Stimulated activated CD4-positive, alpha-beta T cell treated with anti-CD3 and anti-CD28 coated beads, Interleukin-2, amount 100 ng/mL, for 4 hours (primary cell): ENCODE results near the gene CHCHD6.

ENCODE experiments used
- DNase-seq: peaks from one replicate; pipeline ENCODE4 v3.0.0-alpha.2; 2020; ENCODE audit warnings: low read depth

Gene CHCHD6

GRCh38 chr3:126980266-126980811 lies 276.3 kb downstream of the CHCHD6 start:
- DNase-seq, result no peak

DNA sequence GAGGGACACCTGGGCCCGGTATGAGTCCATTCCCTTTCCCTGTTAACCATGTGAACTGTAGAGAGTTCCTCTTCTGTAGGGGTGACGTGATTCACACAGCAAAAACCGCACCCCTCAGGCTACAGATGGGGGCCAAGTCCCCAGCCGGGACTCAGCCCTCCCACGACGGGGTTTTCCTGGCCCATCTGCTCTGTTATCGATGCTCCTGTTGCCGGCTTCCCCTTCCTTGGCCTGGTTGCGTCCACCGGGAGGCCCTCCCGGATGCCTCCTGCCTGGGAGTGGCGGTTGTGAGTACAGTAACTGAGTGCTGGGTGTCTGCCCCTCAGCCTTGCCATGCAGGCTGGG lies 278.1 kb downstream of the CHCHD6 start:
- DNase-seq, result peak; percentile 63

- DNase-seq, result peak; percentile 81
Measured at GRCh38 chr3:126982471-126983175, 278.6 kb downstream of the CHCHD6 start, which contains the start of gene PLXNA1. Gene PLXNA1, plus strand, starts transcription at chr3:126983115. Its CDS starts 5,479 bp downstream, at chr3:126988594.

DNA sequence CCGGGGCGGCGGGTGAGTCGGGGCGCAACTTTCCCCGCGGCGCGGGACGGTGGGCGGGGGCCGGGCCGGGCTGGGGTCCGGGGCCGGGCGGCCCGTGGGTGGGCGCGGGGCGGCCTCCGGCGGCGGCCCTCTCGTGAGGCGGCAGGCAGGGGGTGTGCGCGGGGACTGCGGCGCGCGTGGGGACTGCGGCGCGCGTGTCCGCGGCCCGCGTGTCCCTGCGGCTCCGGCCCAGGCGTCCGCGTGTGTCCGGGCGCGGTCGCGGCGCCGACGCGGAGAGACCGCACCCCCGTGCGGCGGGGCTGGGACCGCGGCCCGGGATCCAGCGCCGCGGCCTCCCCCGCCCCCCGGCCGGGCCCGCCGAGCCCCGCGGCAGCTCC lies 279.2 kb downstream of the CHCHD6 start:
- DNase-seq, result no peak

- DNase-seq, result peak; percentile 24
Measured at GRCh38 chr3:126983653-126984390, 279.8 kb downstream of the CHCHD6 start.

DNA sequence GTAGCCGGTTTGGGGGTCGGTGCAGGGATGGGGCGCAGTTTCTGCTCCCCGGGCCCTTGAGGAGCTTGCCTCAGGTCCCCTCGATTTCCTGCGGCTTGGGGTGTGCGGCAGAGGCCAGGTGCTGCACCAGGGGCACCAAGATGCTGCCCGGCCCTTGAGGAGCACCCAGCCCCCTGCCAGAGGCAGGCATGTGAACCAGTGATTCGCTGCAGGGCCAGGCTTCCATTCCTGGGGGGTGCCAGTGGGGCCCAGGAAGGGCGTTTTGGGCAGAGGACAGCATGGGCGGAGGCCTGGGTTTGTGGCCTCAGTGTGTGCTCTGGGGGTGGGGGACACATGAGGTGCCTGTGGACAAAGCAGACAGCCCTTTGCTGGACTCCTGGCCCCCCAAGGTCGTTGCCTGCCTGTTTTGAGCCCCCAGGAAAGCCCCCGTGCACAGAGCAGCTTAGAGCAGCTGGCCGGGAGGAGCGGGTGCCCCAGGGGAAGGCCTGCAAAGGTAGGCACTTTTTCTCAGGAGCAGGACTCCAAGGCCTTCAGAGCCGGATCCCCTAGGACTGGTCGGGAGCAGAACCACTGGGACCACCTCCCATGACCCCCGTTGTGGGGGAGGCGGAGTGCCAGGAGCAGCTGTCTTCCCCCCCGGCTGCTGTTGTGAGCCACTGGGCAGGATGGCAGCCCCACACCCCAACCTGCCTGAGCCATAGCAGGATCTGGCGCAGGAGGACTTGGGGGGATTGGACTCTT lies 280.5 kb downstream of the CHCHD6 start:
- no peak for DNase-seq

DNA sequence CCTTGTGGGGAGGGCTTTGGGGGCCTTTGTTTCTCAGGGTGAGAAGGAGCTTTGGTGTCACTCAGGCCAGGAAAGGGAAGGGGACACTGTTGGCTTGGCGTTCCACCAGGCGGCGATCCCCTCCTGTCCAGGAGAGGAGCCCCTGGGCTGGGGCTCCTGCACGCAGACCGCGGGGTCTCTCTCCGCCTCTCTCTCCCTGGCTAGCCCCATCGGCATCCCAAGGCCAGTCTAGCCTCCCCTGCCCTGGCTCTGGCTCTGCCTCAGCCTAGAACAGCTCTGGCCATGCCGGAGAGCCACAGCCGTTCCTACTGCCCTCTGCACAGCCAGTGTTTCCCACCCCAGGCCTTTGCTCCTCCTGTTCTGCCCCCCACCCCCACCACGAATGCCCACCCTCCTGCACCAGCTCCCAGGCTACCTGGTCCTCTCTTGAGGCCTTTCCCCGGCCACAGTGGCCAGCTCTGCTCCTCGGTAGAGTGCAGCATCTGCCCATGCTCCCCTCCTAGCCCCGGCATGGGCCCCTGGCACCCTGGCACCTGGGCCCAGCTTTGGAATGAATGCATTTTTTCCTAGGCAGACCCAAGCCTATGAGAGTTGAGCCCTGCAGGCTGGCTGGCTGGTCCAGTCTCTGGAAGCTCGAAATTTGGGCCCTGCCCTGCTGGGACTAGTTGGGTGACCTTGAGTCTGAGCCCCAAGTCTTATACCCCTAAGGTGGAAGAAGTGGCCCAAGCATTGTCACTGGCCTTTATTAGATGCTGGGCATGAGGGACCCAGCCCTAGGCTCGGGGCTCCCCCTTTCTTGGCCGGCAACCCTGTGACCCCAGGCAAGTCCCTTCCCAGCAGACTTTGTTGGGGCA lies 281.3 kb downstream of the CHCHD6 start:
- DNase-seq, result no peak

DNA sequence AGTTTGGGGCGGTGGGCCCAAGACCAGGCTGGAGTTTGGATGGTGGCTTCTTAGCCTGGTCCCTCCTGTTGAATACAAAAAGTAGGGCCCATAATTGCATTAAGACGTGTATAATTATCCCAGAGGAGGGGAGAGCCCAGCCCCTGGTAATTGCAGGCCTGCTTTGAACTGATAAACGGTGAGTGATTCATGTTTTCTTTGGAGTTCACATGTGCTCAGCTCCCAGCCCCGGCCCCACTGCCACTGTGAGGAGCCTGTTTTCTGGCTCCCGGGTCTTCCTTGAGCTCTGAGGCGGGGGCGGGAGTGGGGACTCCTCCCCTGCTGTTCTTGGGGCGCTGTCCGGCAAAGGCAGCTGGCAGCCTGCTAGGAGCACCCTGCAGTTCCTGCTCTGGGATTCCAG lies 282.0 kb downstream of the CHCHD6 start:
- no peak for DNase-seq

DNA sequence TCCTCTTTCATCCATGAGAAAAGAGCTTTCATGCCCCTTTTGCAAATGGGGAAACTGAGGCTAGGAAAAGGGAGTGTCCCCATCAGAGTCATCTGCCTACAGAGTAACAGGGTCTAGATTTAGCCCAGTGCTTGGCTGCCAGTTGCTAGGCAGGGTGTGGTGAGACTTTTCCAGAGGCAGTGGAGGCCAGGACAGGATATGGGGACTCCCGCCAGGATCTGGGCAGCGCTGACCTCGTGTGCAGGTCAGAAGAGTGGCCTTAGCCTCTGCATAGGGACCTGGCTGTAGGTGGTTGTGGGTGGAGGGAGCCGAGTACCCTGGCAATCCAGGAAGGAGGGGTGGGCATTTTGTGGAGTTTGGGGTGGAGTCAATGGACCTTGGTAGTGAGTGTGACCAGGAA lies 283.1 kb downstream of the CHCHD6 start:
- DNase-seq, result no peak

DNA sequence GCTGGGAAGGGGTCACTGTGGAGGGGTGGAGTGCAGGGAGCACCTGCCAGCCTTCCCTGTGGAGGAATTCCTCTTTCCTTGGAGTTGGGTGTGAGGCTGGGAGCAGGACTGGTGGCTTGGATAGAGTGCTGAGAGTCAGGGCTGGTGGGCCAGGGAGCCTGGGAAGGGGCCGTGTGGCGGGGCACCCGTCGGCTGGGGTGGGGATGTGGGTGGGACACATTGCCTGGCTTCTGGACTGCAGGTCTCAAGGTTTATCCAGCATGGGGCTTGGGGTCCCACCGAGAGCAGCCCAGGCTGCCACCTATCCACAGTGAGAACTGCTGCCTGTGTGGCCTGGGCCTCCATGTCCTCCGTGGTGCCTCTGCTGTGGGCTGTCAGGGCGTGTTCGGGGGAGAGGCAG lies 283.6 kb downstream of the CHCHD6 start:
- DNase-seq, result no peak

- no peak for DNase-seq
Measured at GRCh38 chr3:126988451-126989021, 284.5 kb downstream of the CHCHD6 start.

DNA sequence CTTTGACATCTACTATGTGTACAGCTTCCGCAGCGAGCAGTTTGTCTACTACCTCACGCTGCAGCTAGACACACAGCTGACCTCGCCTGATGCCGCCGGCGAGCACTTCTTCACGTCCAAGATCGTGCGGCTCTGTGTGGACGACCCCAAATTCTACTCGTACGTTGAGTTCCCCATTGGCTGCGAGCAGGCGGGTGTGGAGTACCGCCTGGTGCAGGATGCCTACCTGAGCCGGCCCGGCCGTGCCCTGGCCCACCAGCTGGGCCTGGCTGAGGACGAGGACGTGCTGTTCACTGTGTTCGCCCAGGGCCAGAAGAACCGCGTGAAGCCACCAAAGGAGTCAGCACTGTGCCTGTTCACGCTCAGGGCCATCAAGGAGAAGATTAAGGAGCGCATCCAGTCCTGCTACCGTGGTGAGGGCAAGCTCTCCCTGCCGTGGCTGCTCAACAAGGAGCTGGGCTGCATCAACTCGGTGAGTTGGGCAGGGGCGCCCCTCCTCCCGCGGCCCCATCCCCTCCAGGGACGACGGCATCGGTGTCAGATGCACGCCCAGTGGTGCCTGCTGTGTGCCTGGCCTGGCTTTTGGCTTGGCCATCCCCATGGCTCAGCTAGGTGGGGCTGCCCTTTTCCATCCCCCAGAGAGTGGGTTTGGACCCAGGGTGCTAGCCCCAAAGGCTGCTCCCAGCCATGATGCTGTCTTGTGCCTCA lies 285.4 kb downstream of the CHCHD6 start:
- DNase-seq, result no peak

GRCh38 chr3:126990024-126990700 lies 286.1 kb downstream of the CHCHD6 start:
- no peak for DNase-seq

- DNase-seq, result no peak
Measured at GRCh38 chr3:126990890-126991289, 286.9 kb downstream of the CHCHD6 start.

DNA sequence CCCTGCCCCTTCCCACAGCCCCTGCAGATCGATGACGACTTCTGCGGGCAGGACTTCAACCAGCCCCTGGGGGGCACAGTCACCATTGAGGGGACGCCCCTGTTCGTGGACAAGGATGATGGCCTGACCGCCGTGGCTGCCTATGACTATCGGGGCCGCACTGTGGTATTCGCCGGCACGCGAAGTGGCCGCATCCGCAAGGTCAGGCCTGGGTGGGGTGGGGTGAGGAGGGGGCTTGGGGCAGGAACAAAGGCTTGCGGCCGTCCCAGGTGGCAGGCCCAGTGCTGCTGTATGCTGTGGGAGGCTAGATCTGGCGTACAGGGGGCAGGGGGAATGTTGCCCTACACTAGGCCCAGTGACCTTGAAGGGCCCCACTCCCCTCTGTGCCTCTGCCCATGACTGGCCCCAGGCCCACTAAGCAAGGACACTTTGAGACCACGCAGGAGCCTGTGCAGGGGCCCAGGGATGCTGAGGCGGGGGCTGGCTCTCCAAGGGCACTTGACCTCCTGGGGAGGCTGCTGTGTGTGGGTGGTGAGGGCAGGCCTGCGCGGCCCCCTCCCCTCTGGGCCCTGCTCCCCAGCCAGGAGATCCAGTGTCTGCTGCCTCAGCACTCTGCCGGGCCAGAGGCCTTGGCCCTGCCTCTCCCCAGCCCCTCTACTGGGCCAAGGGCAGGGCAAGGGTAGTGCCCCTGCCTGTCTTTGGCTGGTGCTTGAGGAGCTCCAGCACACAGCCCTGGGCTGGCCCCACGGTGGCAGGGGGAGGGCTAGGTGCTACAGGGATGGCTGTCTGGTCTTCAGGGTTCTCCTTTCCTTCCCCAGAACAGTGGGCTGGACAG lies 287.5 kb downstream of the CHCHD6 start:
- DNase-seq, result no peak

DNA sequence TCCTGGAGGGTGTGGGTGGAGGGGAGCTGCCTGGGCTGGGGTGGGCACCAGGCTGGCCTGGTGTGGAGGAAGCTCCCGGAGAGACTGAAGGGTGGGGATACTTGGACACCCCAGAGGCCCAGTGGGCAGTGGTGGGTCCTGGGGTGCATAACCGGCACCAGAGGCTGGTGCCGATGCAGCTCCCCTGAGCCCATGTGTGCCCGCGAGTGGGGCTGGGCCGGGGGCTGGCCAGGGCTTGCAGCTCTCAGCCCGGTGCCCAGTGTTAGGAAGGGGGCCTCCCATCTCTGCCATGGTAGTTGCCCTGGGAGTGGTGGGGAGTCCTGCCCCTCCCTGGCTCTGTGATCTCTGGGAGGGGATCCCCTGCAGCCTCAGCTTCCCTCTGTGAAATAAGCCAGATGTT lies 288.2 kb downstream of the CHCHD6 start:
- DNase-seq, result no peak

GRCh38 chr3:126992776-126993175 lies 288.7 kb downstream of the CHCHD6 start:
- no peak for DNase-seq

GRCh38 chr3:126993436-126993835 lies 289.4 kb downstream of the CHCHD6 start:
- no peak for DNase-seq

DNA sequence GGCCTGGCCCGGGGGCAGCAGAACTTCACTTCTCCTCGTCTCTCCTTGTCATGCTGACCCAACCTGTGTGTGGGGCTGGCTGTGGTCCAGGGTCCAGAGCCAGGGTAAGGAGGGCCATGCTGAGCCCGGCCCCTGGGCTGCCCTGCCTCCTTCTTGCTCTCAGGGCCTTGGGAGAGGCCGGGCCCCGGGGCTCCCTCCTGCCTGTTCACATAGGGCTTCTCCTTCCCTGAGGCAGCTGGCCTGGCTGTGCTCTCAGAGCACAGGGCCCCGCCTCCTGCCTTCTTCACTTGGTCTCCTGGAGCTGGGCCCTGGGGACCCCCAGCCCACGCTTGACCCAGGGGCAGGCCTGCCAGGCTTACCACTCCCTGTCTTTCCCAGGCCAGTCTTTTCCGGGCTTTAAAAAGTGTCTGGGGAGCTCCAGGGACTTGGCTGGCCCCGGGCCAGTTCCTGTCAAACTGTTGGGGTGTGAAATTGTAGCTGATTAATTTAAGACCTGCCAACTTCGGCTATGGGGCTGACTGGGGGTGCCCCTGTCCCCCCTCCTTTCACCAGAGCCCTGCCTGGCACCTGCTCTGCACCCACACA lies 290.7 kb downstream of the CHCHD6 start:
- no peak for DNase-seq
